Right lobe of liver (tissue), 6 donors: ENCODE measurements around the gene NXPE4. TPM values are rescaled to one million over a fixed set of nuclear protein-coding genes. Genes with fewer than 3 reads are reported as not detected.

ENCODE experiments used
- ATAC-seq, 4 donors: fragments of 200-7000 bp; cut with Tn5 transposase; one replicate each; pipeline ENCODE4 v1.9.1; 2020; ENCODE audit warnings: mild to moderate bottlenecking in 4 of 4, moderate library complexity in 4 of 4
- DNase-seq, 3 donors: peaks; one replicate each; pipeline ENCODE4 v3.0.0-alpha.2; 2020
- H3K27ac ChIP-seq, 3 donors: fragments of 200-600 bp; one replicate each; pipeline ENCODE4 v1.8.0; 2022
- H3K27me3 ChIP-seq, 2 donors: fragments of 200-600 bp; one replicate each; pipeline ENCODE4 v1.8.0; 2022
- H3K36me3 ChIP-seq, 4 donors: fragments of 200-600 bp; sonication (generic) in 1 of 4; one replicate each; pipeline versions ENCODE4 v1.5.1 to v1.8.0; 2017 to 2022; ENCODE audit warnings: control low read depth in 1 of 4
- H3K4me1 ChIP-seq, 4 donors: fragments of 200-600 bp; sonication (generic) in 1 of 4; one replicate each; pipeline versions ENCODE4 v1.5.1 to v1.8.0; 2017 to 2022; ENCODE audit warnings: control low read depth in 1 of 4
- H3K4me3 ChIP-seq, 3 donors: fragments of 200-600 bp; one replicate each; pipeline ENCODE4 v1.8.0; 2022
- H3K9me3 ChIP-seq, 4 donors: fragments of 200-600 bp; sonication (generic) in 1 of 4; one replicate each; pipeline versions ENCODE4 v1.5.1 to v1.8.0; 2017 to 2022; ENCODE audit warnings: control low read depth in 1 of 4
- CTCF ChIP-seq, 4 donors: fragments of 200-600 bp in 3 of 4; fragments of 450-650 bp in 1 of 4; IDR thresholded peaks; one replicate each; pipeline versions ENCODE4 v1.5.1 to v1.8.0; 2016 to 2022; ENCODE audit warnings: antibody characterized with exemption in 4 of 4, mild to moderate bottlenecking in 2 of 4
- POLR2A ChIP-seq: fragments of 450-650 bp; IDR thresholded peaks from one replicate; pipeline ENCODE4 v1.6.1; 2017; ENCODE audit warnings: antibody characterized with exemption, mild to moderate bottlenecking
- WGBS: methylation state at CpG from one replicate; pipeline ENCODE4 v1.1.6; 2018; ENCODE audit warnings: low coverage, low lambda C conversion rate; ENCODE audit not compliant: insufficient coverage; ENCODE audit errors: missing lambda C conversion rate; 5-methylcytosine and 5-hydroxymethylcytosine counted together
- intact Hi-C, 2 donors: fragments of 100-400 bp; cut with DNase I; formaldehyde crosslinking; loops; one replicate each; pipeline versions ENCODE4 v1.11.2 to v1.14.1; 2022
- total RNA-seq, 6 experiments: library from RNA; depleted of rRNA in 2 of 6; stranded (reverse); fragments of >200 nt in 2 of 6; fragmentation: NEBNext Ultra II Directional in 3 of 6; extraction: Animal tissue kit (Norgen Biotek cat#: 25700) in 3 of 6; gene quantifications; one replicate each; pipeline versions ENCODE4 v1.1.0 to v1.2.4, GENCODE V29; 2016 to 2023
- donor health status: DM: no; HTN: yes; CAD: no.
- donor health status: DM: no; HTN: no; CAD: no.
- donor health status: DM: no; HTN: no; CAD: no.
- donor health status: DM: no; HTN: yes; CAD: no.
- donor health status: DM: no; HTN: yes; CAD: no.

The NXPE4 gene
- total RNA-seq, 6 experiments from 2014 or later, result not detected

- 43% methylated on average over 6 of the region's 7 CpGs for WGBS
- no peak for ATAC-seq
Observed at GRCh38 chr11:114623720-114624119, 28.1 kb upstream of the NXPE4 start.

GRCh38 chr11:114622858-114623257 lies 27.3 kb upstream of the NXPE4 start:
- no peak overlapping the region for H3K4me3 ChIP-seq
- H3K4me1 ChIP-seq, result no peaks in the 10 kb centered on the region
- H3K9me3 ChIP-seq, result no peaks in the 10 kb centered on the region
- no peaks in the 10 kb centered on the region for H3K36me3 ChIP-seq
- no peak for ATAC-seq
- WGBS, result 94% methylated on average over 11 of the region's 11 CpGs
- no peaks in the 10 kb centered on the region for H3K27me3 ChIP-seq
- TF ChIP-seq POLR2A (no peak), CTCF (IDR thresholded peaks at IDR 0.05) (no peak)
- intact Hi-C loops, result no loop called here
- DNase-seq, result no peak
- H3K27ac ChIP-seq, result no peak overlapping the region

More at GRCh38 chr11:114623720-114624119, 28.1 kb upstream of the NXPE4 start:
- Histone ChIP-seq H3K4me3 (no peak overlapping the region), H3K27ac (no peak overlapping the region), H3K27me3 (no peaks in the 10 kb centered on the region), H3K36me3 (no peaks in the 10 kb centered on the region), H3K4me1 (no peaks in the 10 kb centered on the region), H3K9me3 (no peaks in the 10 kb centered on the region)
- TF ChIP-seq CTCF (IDR thresholded peaks at IDR 0.05) (no peak), POLR2A (no peak)
- intact Hi-C loops, result no loop called here
- no peak for DNase-seq

GRCh38 chr11:114621950-114622809 lies 26.6 kb upstream of the NXPE4 start:
- TF ChIP-seq POLR2A, result no peak
- no peak for TF ChIP-seq CTCF (IDR thresholded peaks at IDR 0.05)
- no peak for DNase-seq
- ATAC-seq, result no peak
- no peaks in the 10 kb centered on the region for H3K4me1 ChIP-seq
- WGBS, result 69% methylated on average over 13 of the region's 16 CpGs
- H3K27ac ChIP-seq, result no peak overlapping the region
- no peaks in the 10 kb centered on the region for H3K27me3 ChIP-seq
- no peaks in the 10 kb centered on the region for H3K36me3 ChIP-seq
- no peak overlapping the region for H3K4me3 ChIP-seq
- intact Hi-C loops, result no loop called here
- H3K9me3 ChIP-seq, result no peaks in the 10 kb centered on the region

- TF ChIP-seq POLR2A (no peak), CTCF (IDR thresholded peaks at IDR 0.05) (no peak)
Observed at GRCh38 chr11:114621072-114621471, 25.5 kb upstream of the NXPE4 start.

More at GRCh38 chr11:114621072-114621471, 25.5 kb upstream of the NXPE4 start:
- DNase-seq (no peak), ATAC-seq (no peak)
- H3K27me3 ChIP-seq, result no peaks in the 10 kb centered on the region
- no peak overlapping the region for H3K4me3 ChIP-seq
- H3K4me1 ChIP-seq, result no peaks in the 10 kb centered on the region
- no peaks in the 10 kb centered on the region for H3K36me3 ChIP-seq
- intact Hi-C loops, result no loop called here
- 78% methylated on average over 4 of the region's 8 CpGs for WGBS
- no peak overlapping the region for H3K27ac ChIP-seq
- no peaks in the 10 kb centered on the region for H3K9me3 ChIP-seq
